ENCODE data around the gene MAP3K6. TPM values are rescaled to one million over a fixed set of nuclear protein-coding genes. Genes with fewer than 3 reads are reported as not detected.
"Not testable (repeated sequence)": the region's sequence is repeated elsewhere in the genome, so short reads cannot be mapped to it uniquely, and the experiment has no call there.

MAP3K6 gene
- total RNA-seq, 6 experiments from 2014 or later, result 4.3 to 14.9 (median 5.6) TPM

DNA sequence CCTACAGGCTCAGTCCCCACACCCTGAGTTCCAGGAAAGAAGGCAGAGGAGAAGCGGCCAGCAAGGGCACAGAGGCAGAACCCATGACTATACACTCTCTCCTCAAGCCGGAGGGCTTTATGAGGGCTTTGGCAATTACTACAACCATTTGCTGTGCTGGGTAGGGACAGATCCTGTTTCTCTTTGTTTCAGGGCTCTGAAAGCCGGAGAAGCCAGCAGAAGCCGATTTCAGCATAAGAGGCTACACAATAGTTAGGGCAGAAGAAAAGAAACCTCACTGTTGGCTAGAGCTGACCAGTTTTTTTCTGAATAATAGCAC, 39.6 kb upstream of the MAP3K6 start:
- Histone ChIP-seq H3K4me1 (peaks cover 0 to 9% (median 0%) of the 10 kb centered on the region in 4 donors), H3K27ac (no peak overlapping the region), H3K4me3 (no peak overlapping the region), H3K27me3 (no peaks in the 10 kb centered on the region), H3K36me3 (peaks cover 6 to 36% (median 19%) of the 10 kb centered on the region in 4 donors), H3K9me3 (no peaks in the 10 kb centered on the region)
- WGBS (ENCODE audit: insufficient coverage, low coverage, low lambda C conversion rate, missing lambda C conversion rate), result 93% methylated on average over 3 of the region's 4 CpGs
- intact Hi-C loops (cut with DNase I), result loop anchor here in 1 of 2 donors (10.0 kb wide), 1 partner anchor 188 kb away; no protein-coding TSS in a partner anchor
- TF ChIP-seq, protein P1, sequence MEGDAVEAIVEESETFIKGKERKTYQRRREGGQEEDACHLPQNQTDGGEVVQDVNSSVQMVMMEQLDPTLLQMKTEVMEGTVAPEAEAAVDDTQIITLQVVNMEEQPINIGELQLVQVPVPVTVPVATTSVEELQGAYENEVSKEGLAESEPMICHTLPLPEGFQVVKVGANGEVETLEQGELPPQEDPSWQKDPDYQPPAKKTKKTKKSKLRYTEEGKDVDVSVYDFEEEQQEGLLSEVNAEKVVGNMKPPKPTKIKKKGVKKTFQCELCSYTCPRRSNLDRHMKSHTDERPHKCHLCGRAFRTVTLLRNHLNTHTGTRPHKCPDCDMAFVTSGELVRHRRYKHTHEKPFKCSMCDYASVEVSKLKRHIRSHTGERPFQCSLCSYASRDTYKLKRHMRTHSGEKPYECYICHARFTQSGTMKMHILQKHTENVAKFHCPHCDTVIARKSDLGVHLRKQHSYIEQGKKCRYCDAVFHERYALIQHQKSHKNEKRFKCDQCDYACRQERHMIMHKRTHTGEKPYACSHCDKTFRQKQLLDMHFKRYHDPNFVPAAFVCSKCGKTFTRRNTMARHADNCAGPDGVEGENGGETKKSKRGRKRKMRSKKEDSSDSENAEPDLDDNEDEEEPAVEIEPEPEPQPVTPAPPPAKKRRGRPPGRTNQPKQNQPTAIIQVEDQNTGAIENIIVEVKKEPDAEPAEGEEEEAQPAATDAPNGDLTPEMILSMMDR (IDR thresholded peaks at IDR 0.05), result no peak
- no peak for TF ChIP-seq POLR2A (IDR thresholded peaks at IDR 0.05)
- DNase-seq (no peak), ATAC-seq (no peak)

DNA sequence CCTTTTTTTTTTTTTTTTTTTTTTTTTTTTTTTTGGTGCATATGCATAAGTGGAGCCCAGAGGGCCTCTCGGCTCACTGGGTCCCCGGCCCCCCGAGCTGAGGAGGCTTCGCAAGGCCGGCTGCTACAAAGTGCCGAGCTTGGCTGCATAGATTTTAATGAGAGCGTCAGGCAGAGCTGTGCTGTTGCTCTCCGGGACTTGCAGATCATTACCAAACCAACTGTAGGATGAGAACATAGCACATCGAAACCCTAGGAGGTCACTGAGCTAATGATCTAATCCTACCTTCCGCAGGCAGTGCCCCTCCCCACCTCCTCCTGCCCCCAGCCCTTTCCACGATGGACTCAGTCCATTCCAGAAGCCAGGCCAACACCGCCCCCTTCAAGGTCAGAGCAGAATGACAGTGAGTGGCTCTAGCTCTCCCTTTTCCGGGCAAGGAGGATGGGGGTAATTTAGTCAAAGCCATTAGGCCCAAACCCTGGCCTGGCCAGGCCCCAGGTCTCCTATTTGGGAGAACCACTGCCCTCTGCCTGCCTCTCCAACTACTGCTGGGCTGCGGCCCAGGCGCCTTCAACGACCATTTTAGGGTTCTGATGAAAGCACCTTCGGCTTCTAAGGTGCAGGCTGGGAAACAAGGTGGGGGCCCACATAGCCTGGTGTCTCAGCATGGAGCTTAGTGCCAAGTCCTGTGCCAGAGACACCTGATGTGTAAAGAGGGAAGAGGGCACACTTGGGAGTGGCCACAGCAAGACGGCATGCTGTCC, 39.0 kb upstream of the MAP3K6 start:
- not testable (repeated sequence) for H3K9me3 ChIP-seq, H3K27ac ChIP-seq, DNase-seq, H3K27me3 ChIP-seq, H3K4me1 ChIP-seq, ATAC-seq, H3K4me3 ChIP-seq
- 40% methylated on average over 1 of the region's 18 CpGs for WGBS (ENCODE audit: insufficient coverage, low coverage, low lambda C conversion rate, missing lambda C conversion rate)
- intact Hi-C loops (cut with DNase I), result loop anchor here in 1 of 2 donors (10.0 kb wide), 1 partner anchor 189 kb away; no protein-coding TSS in a partner anchor
- H3K36me3 ChIP-seq, result peaks cover under 1 to 30% (median 16%) of the 10 kb centered on the region in 4 donors

DNA sequence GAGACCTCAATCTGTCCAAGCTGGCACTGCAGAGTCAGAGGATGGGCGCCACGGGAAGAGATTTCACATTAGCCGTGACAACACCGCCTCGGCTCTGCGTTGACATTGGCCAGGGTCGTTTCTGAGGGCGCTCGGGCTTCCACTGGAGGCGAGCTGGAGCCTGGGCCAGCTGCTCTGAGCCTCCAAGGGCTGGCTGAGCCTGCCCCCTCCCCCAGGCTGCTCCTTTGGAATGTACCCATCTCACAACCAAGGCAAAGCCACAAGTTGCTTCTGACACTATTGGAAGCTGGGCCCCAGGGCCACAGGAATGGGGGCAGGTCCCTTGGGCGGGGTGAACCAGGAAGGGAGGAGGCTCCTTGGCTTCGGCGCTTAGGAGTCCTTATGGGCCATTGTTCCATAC, 38.3 kb upstream of the MAP3K6 start:
- no peak for TF ChIP-seq POLR2A (IDR thresholded peaks at IDR 0.05)
- TF ChIP-seq, protein P1 (IDR thresholded peaks at IDR 0.05), result no peak
- Histone ChIP-seq H3K9me3 (no peaks in the 10 kb centered on the region), H3K4me1 (peaks cover 0 to 9% (median 0%) of the 10 kb centered on the region in 4 donors), H3K36me3 (peaks cover 0 to 23% (median 13%) of the 10 kb centered on the region in 4 donors), H3K27me3 (no peaks in the 10 kb centered on the region), H3K4me3 (no peak overlapping the region), H3K27ac (no peak overlapping the region)
- no CpG with 5 or more reads among the region's 13 CpGs for WGBS (ENCODE audit: insufficient coverage, low coverage, low lambda C conversion rate, missing lambda C conversion rate)
- DNase-seq (no peak), ATAC-seq (no peak)
- intact Hi-C loops (cut with DNase I), result loop anchor here in 1 of 2 donors (10.0 kb wide), 1 partner anchor 190 kb away; no protein-coding TSS in a partner anchor

DNA sequence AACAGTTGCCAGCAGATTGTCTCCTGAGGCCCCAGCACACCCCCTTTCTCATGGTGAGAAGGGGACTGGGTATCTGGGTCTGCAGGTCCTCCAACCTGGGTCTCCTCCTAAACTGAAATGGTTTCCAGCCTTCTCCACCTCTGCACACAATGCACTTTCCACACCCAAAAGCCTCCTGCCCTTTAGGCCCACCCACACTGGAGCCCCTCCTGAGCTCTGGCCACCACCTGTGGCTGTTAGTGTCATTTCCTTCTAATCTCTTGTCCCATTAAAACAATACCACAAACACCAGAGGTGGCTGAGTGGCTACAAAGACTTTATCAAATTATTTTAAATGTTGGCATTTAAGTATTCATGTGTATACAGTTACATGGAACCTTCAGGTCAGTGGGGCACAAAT, 37.2 kb upstream of the MAP3K6 start:
- ATAC-seq (no peak), DNase-seq (no peak)
- H3K9me3 ChIP-seq, result no peaks in the 10 kb centered on the region
- no peak overlapping the region for H3K27ac ChIP-seq
- TF ChIP-seq POLR2A (IDR thresholded peaks at IDR 0.05), result no peak
- TF ChIP-seq, protein P1 (IDR thresholded peaks at IDR 0.05), result no peak
- H3K4me1 ChIP-seq, result peaks cover 0 to 9% (median 0%) of the 10 kb centered on the region in 4 donors
- H3K36me3 ChIP-seq, result peaks cover 0 to 21% (median 13%) of the 10 kb centered on the region in 4 donors
- H3K4me3 ChIP-seq, result no peak overlapping the region
- intact Hi-C loops (cut with DNase I), result loop anchor here (5.0 to 10.0 kb wide), 2 partner anchors 191 to 198 kb away; partner anchors contain the start of gene AHDC1 (in 1 of the 2)
- H3K27me3 ChIP-seq, result no peaks in the 10 kb centered on the region

DNA sequence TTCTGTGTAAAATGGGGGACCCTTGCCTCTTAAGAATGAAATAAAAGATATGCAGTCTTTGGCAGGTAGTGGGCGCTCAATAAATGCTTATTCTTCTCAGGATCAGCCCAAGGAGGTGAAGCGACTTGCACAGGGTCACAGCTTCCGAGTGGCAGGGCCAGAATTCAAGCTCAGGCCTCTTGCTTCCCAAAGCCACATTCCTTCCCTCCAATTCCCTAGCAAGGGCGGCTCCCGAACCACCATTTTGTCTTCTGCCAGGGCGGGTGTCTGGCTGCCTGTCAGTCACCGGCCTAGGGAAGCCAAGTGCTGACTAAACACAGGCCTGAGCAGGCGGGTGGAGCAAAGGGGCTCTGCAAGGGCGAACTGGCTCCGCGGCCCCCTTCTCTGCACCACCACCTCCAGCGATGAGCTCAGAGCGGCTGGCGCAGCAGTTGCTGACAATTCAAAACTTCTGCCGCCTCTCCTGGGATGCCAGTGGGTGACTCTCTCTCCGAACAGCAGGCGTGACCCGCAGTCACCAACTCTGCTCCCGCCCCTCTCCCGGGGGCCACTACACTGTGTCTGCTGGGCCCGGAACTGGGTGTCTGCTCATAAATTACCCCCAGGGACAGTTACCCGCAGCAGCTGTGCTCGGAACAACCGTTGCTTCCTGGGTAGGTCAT, 36.4 kb upstream of the MAP3K6 start:
- peaks cover 0 to 18% (median 10%) of the 10 kb centered on the region in 4 donors for H3K36me3 ChIP-seq
- peaks cover 0 to 9% (median 0%) of the 10 kb centered on the region in 4 donors for H3K4me1 ChIP-seq
- peak overlapping the region in 2 of 3 donors; percentile 18 to 43 for H3K27ac ChIP-seq
- H3K4me3 ChIP-seq, result no peak overlapping the region
- no peaks in the 10 kb centered on the region for H3K27me3 ChIP-seq
- ATAC-seq, result peak; percentile 24 to 48 (median 34)
- TF ChIP-seq, protein P1 (IDR thresholded peaks at IDR 0.05), result peak in 1 of 4 donors; percentile 8
- no peak for TF ChIP-seq POLR2A (IDR thresholded peaks at IDR 0.05)
- DNase-seq, result peak in 2 of 3 donors; percentile 39 to 54
- 49% methylated on average over 12 of the region's 24 CpGs for WGBS (ENCODE audit: insufficient coverage, low coverage, low lambda C conversion rate, missing lambda C conversion rate)
- H3K9me3 ChIP-seq, result no peaks in the 10 kb centered on the region
- intact Hi-C loops (cut with DNase I), result loop anchor here (5.0 to 10.0 kb wide), 2 partner anchors 192 to 199 kb away; partner anchors contain the start of gene AHDC1 (in 1 of the 2)
